Neural crest cell (in vitro differentiated cells): ENCODE results near the gene INO80. TPM values are rescaled to one million over a fixed set of nuclear protein-coding genes. Genes with fewer than 3 reads are reported as not detected.
"Not testable (repeated sequence)": the region's sequence is repeated elsewhere in the genome, so short reads cannot be mapped to it uniquely, and the experiment has no call there.

Experiments
- DNase-seq: peaks from one replicate; pipeline ENCODE4 v3.0.0; 2021; ENCODE audit warnings: low read depth, mixed read lengths, low spot score
- H3K27ac Mint-ChIP-seq: one replicate; pipeline ENCODE4 v1.8.0; 2021; ENCODE audit warnings: mild to moderate bottlenecking, mixed read lengths; ENCODE audit not compliant: unreplicated experiment
- H3K27me3 Mint-ChIP-seq: 2 replicates; pipeline ENCODE4 v1.8.0; 2021; ENCODE audit warnings: low read depth, mild to moderate bottlenecking, mixed read lengths
- H3K36me3 Mint-ChIP-seq: 2 replicates; pipeline ENCODE4 v1.8.0; 2021; ENCODE audit warnings: low read depth, mild to moderate bottlenecking, mixed read lengths
- H3K4me1 Mint-ChIP-seq: 2 replicates; pipeline ENCODE4 v1.8.0; 2021; ENCODE audit warnings: mixed read lengths
- H3K4me3 Mint-ChIP-seq: one replicate; pipeline ENCODE4 v1.8.0; 2021; ENCODE audit warnings: mild to moderate bottlenecking, mixed read lengths
- H3K9me3 Mint-ChIP-seq: 2 replicates; pipeline ENCODE4 v1.8.0; 2021; ENCODE audit warnings: mixed read lengths
- CTCF ChIP-seq: fragments of 200-600 bp; sonication (generic); conservative IDR thresholded peaks from 2 replicates; pipeline ENCODE4 v1.5.0; 2021; ENCODE audit warnings: antibody characterized with exemption, mild to moderate bottlenecking
- total RNA-seq: library from RNA; stranded (reverse); gene quantifications from 2 replicates; pipeline ENCODE4 v1.2.1, GENCODE V29; 2021

INO80 gene
- total RNA-seq, 1 donor from 2014 or later: 18.5 TPM

- Mint-ChIP-seq H3K27ac (no peak overlapping the region), H3K27me3 (peaks cover 20% of the 10 kb centered on the region), H3K4me3 (no peak overlapping the region), H3K9me3 (no peaks in the 10 kb centered on the region), H3K4me1 (no peaks in the 10 kb centered on the region), H3K36me3 (no peaks in the 10 kb centered on the region)
- no peak for TF ChIP-seq CTCF
- DNase-seq: no peak
Measured at GRCh38 chr15:41133454-41133853, 17.4 kb upstream of the INO80 start.

GRCh38 chr15:41132094-41132493 is 16.0 kb upstream of the INO80 start:
- H3K9me3 Mint-ChIP-seq, H3K4me3 Mint-ChIP-seq, DNase-seq, H3K27ac Mint-ChIP-seq, H3K4me1 Mint-ChIP-seq, H3K36me3 Mint-ChIP-seq: not testable (repeated sequence)
- peaks cover 20% of the 10 kb centered on the region for H3K27me3 Mint-ChIP-seq

GRCh38 chr15:41128174-41128902 is 12.3 kb upstream of the INO80 start:
- no peak overlapping the region for H3K27ac Mint-ChIP-seq

GRCh38 chr15:41125931-41126642 is 10.0 kb upstream of the INO80 start:
- no peak for TF ChIP-seq CTCF
- Mint-ChIP-seq H3K36me3 (no peaks in the 10 kb centered on the region), H3K9me3 (no peaks in the 10 kb centered on the region), H3K27me3 (peaks cover 31% of the 10 kb centered on the region), H3K4me1 (no peaks in the 10 kb centered on the region), H3K27ac (no peak overlapping the region), H3K4me3 (no peak overlapping the region)
- no peak for DNase-seq

More at GRCh38 chr15:41128174-41128902, 12.3 kb upstream of the INO80 start:
- no peaks in the 10 kb centered on the region for H3K4me1 Mint-ChIP-seq
- no peaks in the 10 kb centered on the region for H3K36me3 Mint-ChIP-seq
- peaks cover 42% of the 10 kb centered on the region for H3K27me3 Mint-ChIP-seq
- H3K4me3 Mint-ChIP-seq: no peak overlapping the region
- H3K9me3 Mint-ChIP-seq: no peaks in the 10 kb centered on the region
- TF ChIP-seq CTCF: no peak
- DNase-seq: no peak

- H3K27ac Mint-ChIP-seq: no peak overlapping the region
- TF ChIP-seq CTCF: no peak
- no peak overlapping the region for H3K4me3 Mint-ChIP-seq
- peaks cover 32% of the 10 kb centered on the region for H3K27me3 Mint-ChIP-seq
- DNase-seq: no peak
- H3K36me3 Mint-ChIP-seq: no peaks in the 10 kb centered on the region
- H3K9me3 Mint-ChIP-seq: no peaks in the 10 kb centered on the region
- no peaks in the 10 kb centered on the region for H3K4me1 Mint-ChIP-seq
Measured at GRCh38 chr15:41125063-41125669, 9.1 kb upstream of the INO80 start.

- Mint-ChIP-seq H3K4me1 (no peaks in the 10 kb centered on the region), H3K4me3 (no peak overlapping the region), H3K36me3 (no peaks in the 10 kb centered on the region), H3K27ac (no peak overlapping the region), H3K9me3 (no peaks in the 10 kb centered on the region), H3K27me3 (peaks cover 39% of the 10 kb centered on the region)
- DNase-seq: no peak
- TF ChIP-seq CTCF: no peak
Measured at GRCh38 chr15:41124058-41124457, 8.0 kb upstream of the INO80 start.
